Middle frontal gyrus (tissue), 1 donor: ENCODE measurements around the gene ATP13A4.

Experiments
- DNase-seq: peaks from one replicate; pipeline ENCODE4 v3.0.0-alpha.2; 2015; ENCODE audit warnings: low spot score; ENCODE audit errors: extremely low spot score

Gene ATP13A4

GRCh38 chr3:193403307-193403706, 151.4 kb downstream of the ATP13A4 start:
- no peak for DNase-seq

GRCh38 chr3:193400304-193400703, 154.4 kb downstream of the ATP13A4 start:
- no peak for DNase-seq

DNA sequence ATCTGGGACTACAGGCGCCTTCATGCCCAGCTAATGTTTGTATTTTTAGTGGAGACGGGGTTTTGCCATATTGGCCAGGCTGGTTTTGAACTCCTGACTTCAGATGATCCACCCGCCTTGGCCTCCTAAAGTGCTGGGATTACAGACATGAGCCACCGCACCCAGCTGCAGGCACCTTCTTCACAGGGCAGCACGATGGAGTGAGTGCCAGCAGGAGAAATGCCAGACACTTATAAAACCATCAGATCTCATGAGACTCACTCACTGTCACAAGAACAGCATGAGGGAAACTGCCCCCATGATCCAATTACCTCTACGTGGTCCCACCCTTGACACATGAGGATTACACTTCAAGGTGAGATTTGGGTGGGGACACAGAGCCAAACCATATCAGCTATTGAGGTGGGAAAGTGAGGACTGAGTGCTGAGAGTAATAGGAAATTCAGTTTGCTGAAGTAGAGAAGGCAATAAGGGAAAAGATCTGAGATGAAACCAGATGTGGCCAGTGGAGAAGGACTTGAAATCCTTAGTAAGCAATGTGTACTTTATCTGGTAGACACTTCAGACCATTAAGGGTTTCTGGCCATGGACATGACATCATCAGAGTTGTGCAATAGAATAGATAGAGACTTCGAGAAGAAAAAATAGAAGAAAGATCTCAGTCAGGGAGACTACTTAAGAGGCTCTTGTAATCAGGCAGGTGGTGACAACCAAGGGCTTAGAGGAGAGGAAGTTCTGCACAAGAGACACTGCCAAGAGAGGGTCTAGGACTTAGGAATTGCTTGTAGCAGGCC, 158.0 kb downstream of the ATP13A4 start:
- DNase-seq: no peak

DNA sequence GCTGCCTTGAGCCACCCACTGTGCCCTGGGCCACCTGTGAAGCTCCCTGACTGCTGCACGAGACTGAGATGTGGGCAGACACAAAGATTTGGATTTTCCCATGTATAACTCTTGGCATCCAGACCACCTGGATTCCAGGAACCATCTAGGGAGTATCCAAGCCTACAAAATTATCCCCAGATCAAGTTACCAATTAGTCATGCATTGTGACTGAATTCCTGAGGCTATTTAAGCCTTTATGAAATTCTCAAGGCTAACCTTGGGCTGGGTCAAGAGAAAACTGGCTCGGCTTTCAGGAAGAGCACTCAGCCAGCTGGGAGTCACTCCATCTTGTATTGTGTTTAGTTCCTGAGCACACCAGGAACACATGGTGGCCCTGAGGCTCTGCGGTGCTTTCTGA, 162.8 kb downstream of the ATP13A4 start:
- DNase-seq: no peak

DNA sequence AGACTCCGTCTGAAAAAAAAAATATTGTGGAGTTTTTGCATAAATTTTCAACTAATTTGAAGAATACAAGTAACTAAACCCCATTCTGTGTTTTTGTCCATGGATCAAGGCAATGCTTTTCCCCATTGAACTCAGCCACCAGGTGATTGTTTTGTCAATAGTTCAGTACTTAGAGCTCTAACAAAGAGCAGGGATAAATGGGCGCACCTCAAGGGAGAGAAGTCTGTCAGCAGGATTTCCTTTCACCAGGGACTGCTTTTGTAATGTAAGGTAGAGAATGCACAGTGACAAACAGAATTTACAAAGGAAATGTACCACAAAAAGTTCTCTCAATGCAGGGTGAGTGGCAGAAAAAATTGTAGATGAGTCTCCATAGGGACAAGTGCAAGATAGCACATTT, 165.4 kb downstream of the ATP13A4 start:
- DNase-seq: no peak

DNA sequence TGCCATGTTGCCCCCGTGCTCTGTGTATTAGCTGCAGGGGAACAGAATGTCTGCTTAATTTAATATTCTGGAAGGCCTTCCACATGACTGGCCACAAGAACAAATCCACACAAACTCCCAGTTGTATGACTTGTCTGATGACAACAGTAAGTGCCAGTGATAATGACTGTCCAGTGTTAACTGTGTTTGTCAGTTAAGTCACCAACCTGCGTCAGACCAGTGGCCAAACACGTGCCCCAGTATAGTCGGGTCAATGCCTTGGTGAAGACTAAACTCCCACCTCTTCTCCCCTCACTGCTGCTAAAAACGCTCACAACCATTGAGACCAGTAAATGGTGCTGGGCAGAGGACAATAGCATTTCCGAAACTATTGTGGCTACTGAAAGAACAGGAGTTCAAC, 166.3 kb downstream of the ATP13A4 start:
- DNase-seq: no peak

GRCh38 chr3:193387596-193387995, 167.1 kb downstream of the ATP13A4 start:
- DNase-seq: no peak

DNA sequence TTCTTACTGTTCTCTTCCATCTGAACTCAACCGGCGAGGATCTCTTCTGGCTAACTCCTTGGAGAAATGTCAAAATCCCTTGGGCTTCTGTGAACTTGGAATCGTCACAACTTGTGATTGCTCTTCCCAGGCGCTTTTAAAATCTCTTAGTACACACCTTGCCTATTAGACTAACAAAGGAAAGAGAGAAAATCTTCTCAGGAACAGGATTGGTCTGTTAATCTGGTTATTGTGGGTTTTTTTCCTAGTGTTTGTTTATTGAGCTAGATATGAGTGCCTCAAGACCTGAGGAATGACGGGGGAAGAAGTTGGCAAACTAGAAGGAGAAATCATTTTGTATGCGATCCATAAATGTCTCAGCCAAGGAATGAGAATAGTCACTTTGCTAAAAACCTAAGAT, 176.0 kb downstream of the ATP13A4 start, which contains the start of gene ATP13A5:
ATP13A5 (minus strand) TSS at position 48 of the 400 bp plus-strand sequence; CDS start at position 20, 28 bp downstream.
- no peak for DNase-seq

DNA sequence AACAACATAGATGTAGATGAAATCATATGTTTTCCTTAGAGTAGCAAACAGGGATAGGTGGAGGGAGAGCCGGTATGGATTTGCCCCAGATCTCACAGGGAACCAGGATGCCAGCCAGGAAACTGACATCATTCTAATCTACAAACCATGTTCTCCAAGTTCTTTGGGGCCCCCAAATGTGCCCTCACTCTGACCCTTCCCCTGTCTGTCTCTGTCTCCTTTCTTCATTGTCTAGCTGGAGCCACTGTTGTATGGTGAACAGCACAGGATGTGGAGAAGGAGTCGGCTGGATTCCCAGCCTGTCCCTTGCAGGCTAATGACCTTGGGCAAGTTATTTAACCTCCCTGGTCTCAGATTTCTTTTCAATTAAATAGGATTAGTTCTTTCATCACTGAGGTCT, 177.1 kb downstream of the ATP13A4 start:
- no peak for DNase-seq

- DNase-seq: no peak
These were observed 179.1 kb downstream of the ATP13A4 start for GRCh38 chr3:193375614-193376013.

DNA sequence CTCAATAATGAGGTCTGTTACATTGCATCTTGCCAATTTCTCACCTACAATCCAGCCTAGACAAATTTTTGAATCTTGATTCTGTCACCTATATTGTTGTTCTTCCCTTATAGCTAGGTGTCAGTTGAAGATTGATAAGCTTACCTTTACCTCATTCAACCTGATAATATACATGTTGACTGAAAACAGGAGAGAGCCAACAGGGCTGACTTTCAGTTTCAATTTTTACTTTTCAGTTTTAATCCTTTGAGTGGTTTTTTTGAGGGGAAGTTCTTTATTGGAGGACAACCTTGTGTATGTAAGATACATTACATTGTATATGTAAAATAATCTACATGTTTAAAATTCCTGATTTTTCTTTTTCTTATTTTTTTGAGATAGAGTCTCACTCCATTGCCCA, 181.9 kb downstream of the ATP13A4 start:
- DNase-seq: no peak

DNA sequence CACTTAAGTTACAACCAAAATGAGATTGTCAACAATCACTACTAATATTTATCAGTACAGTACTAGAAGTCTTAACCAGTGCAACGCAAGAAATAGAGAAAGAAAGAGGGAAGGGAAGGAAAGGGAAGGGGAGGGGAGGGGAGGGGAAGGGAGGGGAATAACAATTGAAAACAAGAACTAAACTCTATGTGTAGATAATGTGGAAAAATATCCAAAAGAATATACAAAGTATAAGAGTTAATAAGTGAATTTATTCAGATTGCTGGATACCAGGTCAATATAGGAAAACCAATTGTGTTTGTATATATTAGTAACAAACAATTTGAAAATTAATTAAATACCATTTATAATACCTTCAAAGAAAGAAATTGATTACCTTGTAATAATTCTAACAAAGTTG, 186.8 kb downstream of the ATP13A4 start:
- DNase-seq: no peak

DNA sequence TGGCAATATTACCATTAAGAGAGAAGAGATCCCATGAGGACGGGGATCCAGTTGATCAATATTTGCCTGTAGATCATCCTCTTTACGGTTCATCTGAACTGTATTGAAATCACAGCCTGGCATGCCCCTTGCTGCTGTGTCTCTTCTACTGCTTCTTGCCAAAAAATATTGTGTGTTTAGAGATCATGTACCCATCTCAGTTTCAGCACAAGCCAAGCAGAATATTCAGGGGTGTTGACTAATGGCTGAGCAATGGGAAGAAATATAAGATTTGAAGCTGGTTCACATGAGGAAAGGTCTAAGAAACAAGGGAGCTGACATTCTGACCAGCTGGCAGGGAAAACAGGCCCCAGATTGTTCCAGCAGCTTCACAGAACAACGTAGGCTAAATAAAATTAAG, 197.4 kb downstream of the ATP13A4 start:
- DNase-seq: no peak

DNA sequence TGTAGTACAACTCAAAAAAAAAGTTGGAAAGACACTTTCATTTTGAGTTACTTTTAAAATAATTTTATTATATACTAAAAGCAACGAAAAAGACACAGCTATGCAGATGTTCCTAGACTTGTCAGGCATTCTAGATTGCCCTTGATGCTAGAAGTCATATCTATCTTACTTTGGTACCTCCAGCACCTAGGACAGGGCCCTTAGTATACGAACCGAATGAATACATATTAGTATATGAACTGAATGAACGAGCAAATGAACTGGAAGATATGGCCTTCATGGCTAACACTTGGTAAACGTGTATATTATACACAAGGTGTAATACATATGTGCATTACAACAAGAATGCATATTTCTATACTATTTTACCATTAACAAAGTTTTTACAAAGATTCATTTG, 200.3 kb downstream of the ATP13A4 start:
- no peak for DNase-seq
